DOHH2 (cell line): ENCODE results near the gene TPRG1L.

Source experiments
- H3F3A ChIP-seq: fragments of 200-600 bp; sonication (generic), shearing (Covaris generic); 2 replicates; pipeline ENCODE4 v1.6.0; 2016; ENCODE audit warnings: antibody characterized with exemption, mild to moderate bottlenecking; ENCODE audit not compliant: control insufficient read depth, insufficient read depth
- H3K27ac ChIP-seq: fragments of 200-600 bp; sonication (generic); 2 replicates; pipeline ENCODE4 v1.5.1; 2014; ENCODE audit warnings: low read depth, mild to moderate bottlenecking, low read length, moderate library complexity
- H3K27me3 ChIP-seq: fragments of 200-600 bp; sonication (generic); 2 replicates; pipeline ENCODE4 v1.6.1; 2014; ENCODE audit warnings: mild to moderate bottlenecking, low read length, mixed read lengths; ENCODE audit not compliant: control insufficient read depth
- H3K36me3 ChIP-seq: fragments of 200-600 bp; sonication (generic); 2 replicates; pipeline ENCODE4 v1.6.1; 2014; ENCODE audit warnings: mild to moderate bottlenecking, low read length, moderate library complexity, mixed read lengths; ENCODE audit not compliant: control insufficient read depth
- H3K4me1 ChIP-seq: fragments of 200-600 bp; sonication (generic); 2 replicates; pipeline ENCODE4 v1.6.1; 2014; ENCODE audit warnings: mild to moderate bottlenecking, low read length, mixed read lengths; ENCODE audit not compliant: control insufficient read depth
- H3K4me2 ChIP-seq: fragments of 200-600 bp; sonication (generic); 2 replicates; pipeline ENCODE4 v1.6.0; 2014; ENCODE audit warnings: mild to moderate bottlenecking, low read length, moderate library complexity
- H3K4me3 ChIP-seq: fragments of 200-600 bp; sonication (generic); 2 replicates; pipeline ENCODE4 v1.5.1; 2014; ENCODE audit warnings: mild to moderate bottlenecking, low read length, mixed read lengths
- H3K79me2 ChIP-seq: fragments of 200-600 bp; sonication (generic); 2 replicates; pipeline ENCODE4 v1.6.1; 2014; ENCODE audit warnings: mild to moderate bottlenecking, low read length, mixed read lengths; ENCODE audit not compliant: control insufficient read depth
- H3K9me2 ChIP-seq: fragments of 200-600 bp; sonication (generic); replicated peaks from 2 replicates; pipeline ENCODE4 v1.6.1; 2014; ENCODE audit warnings: mild to moderate bottlenecking, low read length, mixed read lengths; ENCODE audit not compliant: control insufficient read depth
- H3K9me3 ChIP-seq: fragments of 200-600 bp; sonication (generic); 2 replicates; pipeline ENCODE4 v1.6.1; 2014; ENCODE audit warnings: antibody characterized with exemption, low read length, mixed read lengths; ENCODE audit not compliant: control insufficient read depth, insufficient read depth
- H4K20me1 ChIP-seq: fragments of 200-600 bp; sonication (generic); 2 replicates; pipeline ENCODE4 v1.6.0; 2014; ENCODE audit warnings: low read depth, mild to moderate bottlenecking, antibody characterized with exemption, low read length, moderate library complexity; ENCODE audit not compliant: control insufficient read depth, insufficient read depth
- EZH2phosphoT487 ChIP-seq: fragments of 200-600 bp; sonication (generic); IDR thresholded peaks from 2 replicates; pipeline ENCODE4 v1.6.1; 2017; ENCODE audit warnings: borderline replicate concordance, mild to moderate bottlenecking, antibody characterized with exemption, low read length, moderate library complexity, mixed read lengths
- TF ChIP-seq, protein P1 (sequence below): fragments of 200-600 bp; sonication (generic); IDR thresholded peaks from one replicate; pipeline ENCODE4 v1.5.1; 2014; ENCODE audit warnings: antibody characterized with exemption, mild to moderate bottlenecking, low read depth, low read length; ENCODE audit not compliant: poor library complexity, severe bottlenecking

TPRG1L gene

DNA sequence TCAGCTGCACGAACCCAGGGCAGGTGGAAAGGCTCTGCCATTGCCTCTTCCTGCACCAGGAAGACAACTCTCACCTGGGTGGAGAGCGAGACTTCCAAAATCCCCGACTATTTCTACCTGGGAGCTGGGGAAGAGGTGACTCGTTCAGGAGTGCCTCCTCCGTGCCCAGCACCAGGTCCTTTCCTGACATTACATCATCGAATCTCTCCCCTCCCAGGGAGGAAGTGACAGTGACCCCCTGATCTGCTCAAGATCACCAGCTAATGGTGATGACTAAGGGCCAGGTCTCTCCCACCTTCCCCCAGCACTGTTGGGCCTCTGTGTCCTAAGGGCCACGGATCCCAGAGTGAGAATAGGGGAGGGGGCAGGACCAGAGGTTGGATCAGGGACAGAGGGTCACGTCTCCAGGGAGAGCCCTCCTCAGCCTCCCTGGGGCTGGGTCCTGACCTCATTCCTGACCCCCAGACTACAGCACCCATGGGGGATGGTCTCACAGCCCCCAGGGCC is 20.3 kb upstream of the TPRG1L start:
- H3K27ac ChIP-seq, result no peak overlapping the region
- H3K9me3 ChIP-seq, result no peaks in the 10 kb centered on the region
- H3F3A ChIP-seq, result no peaks in the 10 kb centered on the region
- no peaks in the 10 kb centered on the region for H3K36me3 ChIP-seq
- TF ChIP-seq EZH2phosphoT487, result no peak
- TF ChIP-seq, protein P1, sequence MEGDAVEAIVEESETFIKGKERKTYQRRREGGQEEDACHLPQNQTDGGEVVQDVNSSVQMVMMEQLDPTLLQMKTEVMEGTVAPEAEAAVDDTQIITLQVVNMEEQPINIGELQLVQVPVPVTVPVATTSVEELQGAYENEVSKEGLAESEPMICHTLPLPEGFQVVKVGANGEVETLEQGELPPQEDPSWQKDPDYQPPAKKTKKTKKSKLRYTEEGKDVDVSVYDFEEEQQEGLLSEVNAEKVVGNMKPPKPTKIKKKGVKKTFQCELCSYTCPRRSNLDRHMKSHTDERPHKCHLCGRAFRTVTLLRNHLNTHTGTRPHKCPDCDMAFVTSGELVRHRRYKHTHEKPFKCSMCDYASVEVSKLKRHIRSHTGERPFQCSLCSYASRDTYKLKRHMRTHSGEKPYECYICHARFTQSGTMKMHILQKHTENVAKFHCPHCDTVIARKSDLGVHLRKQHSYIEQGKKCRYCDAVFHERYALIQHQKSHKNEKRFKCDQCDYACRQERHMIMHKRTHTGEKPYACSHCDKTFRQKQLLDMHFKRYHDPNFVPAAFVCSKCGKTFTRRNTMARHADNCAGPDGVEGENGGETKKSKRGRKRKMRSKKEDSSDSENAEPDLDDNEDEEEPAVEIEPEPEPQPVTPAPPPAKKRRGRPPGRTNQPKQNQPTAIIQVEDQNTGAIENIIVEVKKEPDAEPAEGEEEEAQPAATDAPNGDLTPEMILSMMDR, result no peak
- no peaks in the 10 kb centered on the region for H3K79me2 ChIP-seq
- H3K4me1 ChIP-seq, result no peaks in the 10 kb centered on the region
- H4K20me1 ChIP-seq, result no peaks in the 10 kb centered on the region
- no peak overlapping the region for H3K4me2 ChIP-seq
- no peaks in the 10 kb centered on the region for H3K9me2 ChIP-seq
- H3K27me3 ChIP-seq, result 0 out of 2 replicates have a peak, but pooled peaks cover 4% of the 10 kb centered on the region
- H3K4me3 ChIP-seq, result no peak overlapping the region

DNA sequence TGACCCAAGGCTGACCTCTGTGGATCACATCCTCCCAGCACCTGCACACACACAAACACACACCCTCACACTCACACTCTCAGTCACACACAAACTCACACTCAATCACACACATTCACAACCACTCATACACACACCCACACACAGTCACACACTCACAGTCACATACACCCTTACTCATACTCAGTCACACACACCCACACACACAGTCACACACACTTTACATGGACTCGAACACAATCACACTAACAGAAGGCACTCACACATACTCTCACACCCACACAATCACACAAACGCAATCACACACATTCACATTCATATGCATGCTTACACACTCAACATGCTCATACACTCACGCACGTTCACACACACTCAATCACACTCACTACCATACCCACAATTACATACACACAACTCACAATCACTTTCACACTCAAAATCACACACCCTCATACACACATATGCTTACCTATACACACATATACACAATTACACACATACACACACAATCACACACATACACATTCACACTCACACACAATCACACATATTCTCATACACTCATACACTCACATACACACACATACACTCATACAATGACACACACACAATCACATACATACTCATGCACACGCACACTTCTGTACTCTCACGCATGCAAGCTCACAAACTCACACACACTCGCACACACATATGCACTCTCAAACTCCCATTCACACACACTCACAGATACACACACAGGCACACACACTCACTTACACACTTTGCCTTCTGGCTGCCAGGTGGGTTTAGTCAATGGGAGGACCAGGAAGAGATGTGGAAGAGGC is 19.6 kb upstream of the TPRG1L start:
- Histone ChIP-seq H3K9me3 (no peaks in the 10 kb centered on the region), H3F3A (no peaks in the 10 kb centered on the region), H3K4me1 (no peaks in the 10 kb centered on the region), H4K20me1 (no peaks in the 10 kb centered on the region), H3K36me3 (no peaks in the 10 kb centered on the region), H3K79me2 (no peaks in the 10 kb centered on the region), H3K27me3 (peaks cover 10% of the 10 kb centered on the region), H3K4me3 (no peak overlapping the region), H3K4me2 (no peak overlapping the region), H3K9me2 (no peaks in the 10 kb centered on the region), H3K27ac (no peak overlapping the region)
- TF ChIP-seq, protein P1, result no peak
- TF ChIP-seq EZH2phosphoT487, result no peak

DNA sequence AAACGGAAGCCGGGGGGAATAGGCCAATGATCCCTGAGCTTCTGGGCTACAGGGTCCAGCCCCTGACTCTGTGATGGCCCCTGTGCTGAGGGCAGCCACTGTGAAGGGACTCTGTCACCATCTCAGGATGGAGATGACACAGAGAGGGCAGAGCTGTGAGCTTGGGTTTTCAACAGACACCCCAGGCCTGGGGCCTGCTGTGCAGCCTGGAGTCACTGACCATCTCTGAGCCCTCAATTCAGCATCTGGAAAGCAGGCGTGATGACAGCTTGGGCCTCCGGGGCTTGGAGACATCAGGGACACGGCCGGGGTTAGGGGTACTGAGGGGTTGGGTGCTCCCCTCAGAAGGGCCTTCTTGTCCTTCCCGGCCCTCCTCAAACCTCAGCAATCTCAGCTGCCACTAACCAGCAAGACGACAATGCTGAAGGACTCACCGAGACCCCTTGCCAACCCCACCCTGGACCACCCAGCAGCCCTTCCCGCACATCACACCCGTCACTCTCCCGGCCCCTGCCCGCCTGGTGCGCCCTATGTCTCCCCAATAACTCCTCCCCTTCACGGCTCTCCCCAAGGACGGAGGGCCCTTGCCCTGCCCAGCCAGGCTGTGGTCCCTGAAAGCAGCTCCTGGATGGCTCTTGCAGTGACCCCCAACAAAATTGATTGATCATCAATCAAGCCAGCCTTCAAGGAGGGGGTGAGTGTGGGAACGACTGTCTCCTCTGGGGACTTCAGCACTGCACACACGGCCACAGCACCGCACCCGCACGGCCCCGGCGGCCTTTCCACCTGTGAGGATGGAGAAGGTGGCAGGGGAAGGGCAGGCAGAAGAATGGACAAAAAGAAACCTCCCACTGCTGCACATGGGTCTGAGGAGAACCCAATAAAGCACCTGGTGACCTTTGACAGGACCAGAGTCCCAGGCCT is 17.8 kb upstream of the TPRG1L start:
- Histone ChIP-seq H3K4me3 (no peak overlapping the region), H3F3A (no peaks in the 10 kb centered on the region), H3K4me2 (no peak overlapping the region), H4K20me1 (no peaks in the 10 kb centered on the region), H3K27ac (no peak overlapping the region), H3K9me3 (no peaks in the 10 kb centered on the region), H3K9me2 (no peaks in the 10 kb centered on the region), H3K4me1 (peaks cover 13% of the 10 kb centered on the region), H3K27me3 (peaks cover 25% of the 10 kb centered on the region), H3K36me3 (no peaks in the 10 kb centered on the region), H3K79me2 (no peaks in the 10 kb centered on the region)
- TF ChIP-seq EZH2phosphoT487, result no peak
- TF ChIP-seq, protein P1, result no peak
